Sigmoid colon (tissue), 4 donors: ENCODE results near the gene PTTG1IP2.

Source experiments
- CTCF ChIP-seq, 4 experiments: fragments of 450-650 bp in 3 of 4; fragments of 200-600 bp in 1 of 4; IDR thresholded peaks; one replicate each; pipeline ENCODE4 v1.5.1; 2016 to 2019; ENCODE audit warnings: antibody characterized with exemption in 4 of 4, mild to moderate bottlenecking in 3 of 4, moderate library complexity in 2 of 4
- EP300 ChIP-seq, 4 donors: sonication (generic); formaldehyde crosslinking; IDR thresholded peaks; one replicate each; pipeline ENCODE4 v1.6.1; 2017; ENCODE audit warnings: antibody characterized with exemption in 4 of 4
- POLR2A ChIP-seq, 2 donors: fragments of 450-650 bp; IDR thresholded peaks; one replicate each; pipeline ENCODE4 v1.6.1; 2016; ENCODE audit warnings: antibody characterized with exemption in 2 of 2, mild to moderate bottlenecking in 2 of 2, moderate library complexity in 2 of 2
- POLR2AphosphoS5 ChIP-seq, 4 donors: sonication (generic); formaldehyde crosslinking; IDR thresholded peaks; one replicate each; pipeline ENCODE4 v1.6.1; 2017; ENCODE audit warnings: antibody characterized with exemption in 4 of 4

- TF ChIP-seq POLR2AphosphoS5 (IDR thresholded peaks at IDR 0.05) (no peak), CTCF (IDR thresholded peaks at IDR 0.05) (no peak), POLR2A (IDR thresholded peaks at IDR 0.05) (no peak), EP300 (IDR thresholded peaks at IDR 0.05) (no peak)
Observed at GRCh38 chr7:90538405-90538804, 69.0 kb downstream of the PTTG1IP2 start.
